Stimulated activated CD8-positive, alpha-beta memory T cell treated with anti-CD3 and anti-CD28 coated beads, Interleukin-15, amount 100 ng/mL, for 48 hours (primary cell): ENCODE data around the gene TFRC.
"Not testable (repeated sequence)": the region's sequence is repeated elsewhere in the genome, so short reads cannot be mapped to it uniquely, and the experiment has no call there.

Experiments used
- DNase-seq, 2 donors: peaks; one replicate each; pipeline ENCODE4 v3.0.0-alpha.2; 2020; ENCODE audit warnings: low read depth in 2 of 2

TFRC gene

GRCh38 chr3:196004359-196005052 lies 77.4 kb downstream of the TFRC start:
- not testable (repeated sequence) for DNase-seq

GRCh38 chr3:196003611-196004010 lies 78.3 kb downstream of the TFRC start:
- DNase-seq, result no peak

- not testable (repeated sequence) for DNase-seq
These were observed 79.2 kb downstream of the TFRC start for GRCh38 chr3:196002721-196003120.

GRCh38 chr3:196001240-196001639 lies 80.7 kb downstream of the TFRC start:
- DNase-seq, result not testable (repeated sequence)

GRCh38 chr3:196000360-196000950 lies 81.4 kb downstream of the TFRC start:
- DNase-seq, result not testable (repeated sequence)

DNA sequence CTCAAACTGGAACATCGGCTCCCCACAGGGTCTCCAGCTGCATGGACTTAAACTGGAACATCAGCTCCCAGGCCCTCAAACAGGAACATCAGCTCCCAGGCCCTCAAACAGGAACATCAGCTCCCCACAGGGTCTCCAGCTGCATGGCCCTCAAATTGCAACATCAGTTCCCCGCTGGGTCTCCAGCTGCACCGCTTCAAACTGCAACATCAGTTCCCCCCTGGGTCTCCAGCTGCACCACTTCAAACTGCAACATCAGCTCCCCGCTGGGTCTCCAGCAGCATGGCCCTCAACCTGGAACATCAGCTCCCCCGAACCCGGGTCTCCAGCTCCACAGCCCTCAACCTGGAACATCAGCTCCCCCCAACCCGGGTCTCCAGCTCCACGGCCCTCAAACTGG lies 82.0 kb downstream of the TFRC start:
- no peak for DNase-seq
